CD14-positive monocyte (primary cell): ENCODE results near the gene HRH4. TPM values are rescaled to one million over a fixed set of nuclear protein-coding genes. Genes with fewer than 3 reads are reported as not detected.

ENCODE experiments used
- DNase-seq, 3 donors: peaks; one replicate each; pipeline ENCODE4 v3.0.0-alpha.2; 2011 to 2022
- H2AFZ ChIP-seq: 2 replicates; pipeline ENCODE4 v1.6.0; 2012; ENCODE audit warnings: mild to moderate bottlenecking, low read depth, low read length, inconsistent platforms; ENCODE audit not compliant: insufficient read depth, poor library complexity, severe bottlenecking
- H3K27ac ChIP-seq, 2 donors: 1 replicate in 1 of 2; 2 replicates in 1 of 2; pipeline ENCODE4 v1.5.1; 2012 to 2013; ENCODE audit warnings: low read length in 2 of 2, control low read depth in 1 of 2, inconsistent platforms in 1 of 2, low read depth in 1 of 2, mild to moderate bottlenecking in 1 of 2
- H3K27me3 ChIP-seq, 2 donors: one replicate each; pipeline versions ENCODE4 v1.6.0 to v1.6.1; 2011 to 2013; ENCODE audit warnings: low read length in 2 of 2; ENCODE audit not compliant: control insufficient read depth in 2 of 2, insufficient read depth in 2 of 2
- H3K36me3 ChIP-seq, 2 donors: replicated peaks in 1 of 2; 1 replicate in 1 of 2; 2 replicates in 1 of 2; pipeline versions ENCODE4 v1.5.1 to v1.6.1; 2012 to 2013; ENCODE audit warnings: low read length in 2 of 2, control low read depth in 1 of 2, inconsistent platforms in 1 of 2, mild to moderate bottlenecking in 1 of 2; ENCODE audit not compliant: insufficient read depth in 2 of 2, control insufficient read depth in 1 of 2
- H3K4me1 ChIP-seq, 2 donors: 1 replicate in 1 of 2; 2 replicates in 1 of 2; pipeline versions ENCODE4 v1.5.1 to v1.6.1; 2012 to 2013; ENCODE audit warnings: low read length in 2 of 2, control low read depth in 1 of 2, inconsistent platforms in 1 of 2, mild to moderate bottlenecking in 1 of 2, moderate library complexity in 1 of 2; ENCODE audit not compliant: insufficient read depth in 2 of 2, control insufficient read depth in 1 of 2
- H3K4me2 ChIP-seq: replicated peaks from 2 replicates; pipeline ENCODE3; 2012; ENCODE audit warnings: low read length, moderate library complexity, mild to moderate bottlenecking; ENCODE audit not compliant: poor library complexity, severe bottlenecking; ENCODE audit errors: extremely low read depth
- H3K4me3 ChIP-seq, 3 experiments: fragments of 200-600 bp in 1 of 3; sonication (generic) in 1 of 3; replicated peaks in 1 of 3; 1 replicate in 2 of 3; 2 replicates in 1 of 3; pipeline ENCODE4 v1.5.1; 2011 to 2013; ENCODE audit warnings: low read length in 3 of 3, mild to moderate bottlenecking in 3 of 3, control low read depth in 2 of 3, low read depth in 2 of 3, inconsistent platforms in 1 of 3, moderate library complexity in 1 of 3
- H3K79me2 ChIP-seq: 2 replicates; pipeline ENCODE4 v1.6.0; 2012; ENCODE audit warnings: mild to moderate bottlenecking, control low read depth, inconsistent platforms, low read length, moderate library complexity; ENCODE audit not compliant: insufficient read depth
- H3K9ac ChIP-seq: 2 replicates; pipeline ENCODE4 v1.6.0; 2017; ENCODE audit warnings: low read length, mild to moderate bottlenecking; ENCODE audit not compliant: insufficient read depth, poor library complexity, severe bottlenecking
- H3K9me3 ChIP-seq, 2 donors: replicated peaks in 1 of 2; 1 replicate in 1 of 2; 2 replicates in 1 of 2; pipeline versions ENCODE4 v1.5.1 to v1.6.1; 2012 to 2013; ENCODE audit warnings: low read length in 2 of 2, control low read depth in 1 of 2; ENCODE audit not compliant: control insufficient read depth in 1 of 2, insufficient read depth in 1 of 2
- H4K20me1 ChIP-seq: 2 replicates; pipeline ENCODE4 v1.6.0; 2012; ENCODE audit warnings: mild to moderate bottlenecking, low read length, control low read depth, moderate library complexity; ENCODE audit not compliant: insufficient read depth
- H3K27ac Mint-ChIP-seq, 7 donors: one replicate each; pipeline ENCODE4 v1.8.0; 2020; ENCODE audit warnings: mild to moderate bottlenecking in 7 of 7, mixed read lengths in 7 of 7, moderate library complexity in 6 of 7, inconsistent platforms in 2 of 7
- H3K27me3 Mint-ChIP-seq, 3 donors: one replicate each; pipeline ENCODE4 v1.8.0; 2021 to 2022; ENCODE audit warnings: low read depth in 3 of 3, mild to moderate bottlenecking in 3 of 3, mixed read lengths in 3 of 3, moderate library complexity in 3 of 3, inconsistent platforms in 1 of 3
- H3K36me3 Mint-ChIP-seq, 2 donors: one replicate each; pipeline ENCODE4 v1.8.0; 2020; ENCODE audit warnings: mixed read lengths in 2 of 2, inconsistent platforms in 1 of 2, mild to moderate bottlenecking in 1 of 2
- H3K4me1 Mint-ChIP-seq: one replicate; pipeline ENCODE4 v1.8.0; 2020; ENCODE audit warnings: mild to moderate bottlenecking, mixed read lengths
- H3K4me3 Mint-ChIP-seq, 2 donors: one replicate each; pipeline ENCODE4 v1.8.0; 2020; ENCODE audit warnings: mild to moderate bottlenecking in 2 of 2, mixed read lengths in 2 of 2, moderate library complexity in 1 of 2
- H3K9me3 Mint-ChIP-seq, 7 donors: one replicate each; pipeline ENCODE4 v1.8.0; 2020 to 2022; ENCODE audit warnings: mixed read lengths in 7 of 7, mild to moderate bottlenecking in 6 of 7, moderate library complexity in 6 of 7, inconsistent platforms in 2 of 7
- WGBS: methylation state at CpG from one replicate; pipeline ENCODE4 v1.1.5; 2013; ENCODE audit warnings: missing lambda C conversion rate; ENCODE audit not compliant: insufficient coverage; 5-methylcytosine and 5-hydroxymethylcytosine counted together
- intact Hi-C, 2 donors: fragments of 100-400 bp; cut with micrococcal nuclease; formaldehyde crosslinking; loops; one replicate each; pipeline versions ENCODE4 v1.15.0 to v1.15.1; 2023
- polyA plus RNA-seq, 3 donors: library from polyadenylated mRNA; depleted of rRNA in 1 of 3; unstranded in 2 of 3; stranded (reverse) in 1 of 3; fragments of 300-500 nt in 2 of 3; fragments of >200 nt in 1 of 3; fragmentation: Illumina TruSeq in 2 of 3; gene quantifications; 1 replicate in 2 of 3; 2 replicates in 1 of 3; pipeline ENCODE4 v1.2.3, GENCODE V29; 2012 to 2021
- TF ChIP-seq, protein P1 (sequence below): fragments of 200-600 bp; IDR thresholded peaks from one replicate; pipeline ENCODE4 v1.8.0; 2022; ENCODE audit warnings: antibody characterized with exemption, mild to moderate bottlenecking

The HRH4 gene
- polyA plus RNA-seq, 3 donors: 0.10 TPM; not detected in 2

DNA sequence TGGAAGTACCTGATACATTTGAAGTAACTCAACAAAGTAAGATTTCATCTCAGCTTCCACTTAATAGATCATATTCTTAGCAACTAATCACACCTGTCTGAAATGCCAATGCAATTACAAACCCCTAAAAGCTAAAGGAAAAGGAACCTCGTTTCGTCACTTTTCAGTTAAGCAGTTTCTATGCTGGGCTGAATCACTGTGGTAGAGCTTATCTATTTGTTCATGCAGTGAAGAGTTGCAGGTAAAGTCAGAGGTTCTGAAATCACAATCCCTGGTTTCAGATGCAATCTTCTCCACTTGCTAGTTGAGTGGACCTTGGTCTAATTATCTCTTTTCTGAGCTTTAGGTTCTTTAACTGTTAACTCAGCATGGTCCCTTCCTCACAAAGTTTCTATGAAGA, 6.3 kb downstream of the HRH4 start:
- Histone ChIP-seq H3K36me3 (no peaks in the 10 kb centered on the region), H3K27me3 (no peaks in the 10 kb centered on the region), H3K9ac (no peak overlapping the region), H3K9me3 (peaks cover 0 to 4% of the 10 kb centered on the region in 2 donors), H2AFZ (peak overlapping the region; percentile 6), H4K20me1 (no peaks in the 10 kb centered on the region), H3K4me3 (no peak overlapping the region), H3K4me2 (no peak overlapping the region), H3K79me2 (no peaks in the 10 kb centered on the region), H3K4me1 (peaks cover 31 to 36% of the 10 kb centered on the region in 2 donors), H3K27ac (no peak overlapping the region)
- Mint-ChIP-seq H3K27ac (no peak overlapping the region), H3K9me3 (peaks cover 0 to 13% (median 2%) of the 10 kb centered on the region in 7 donors), H3K4me1 (peaks cover 46% of the 10 kb centered on the region), H3K27me3 (peaks cover 0 to 3% (median 2%) of the 10 kb centered on the region in 3 donors), H3K4me3 (no peak overlapping the region), H3K36me3 (peaks cover 3 to 5% of the 10 kb centered on the region in 2 donors)
- TF ChIP-seq, protein P1, sequence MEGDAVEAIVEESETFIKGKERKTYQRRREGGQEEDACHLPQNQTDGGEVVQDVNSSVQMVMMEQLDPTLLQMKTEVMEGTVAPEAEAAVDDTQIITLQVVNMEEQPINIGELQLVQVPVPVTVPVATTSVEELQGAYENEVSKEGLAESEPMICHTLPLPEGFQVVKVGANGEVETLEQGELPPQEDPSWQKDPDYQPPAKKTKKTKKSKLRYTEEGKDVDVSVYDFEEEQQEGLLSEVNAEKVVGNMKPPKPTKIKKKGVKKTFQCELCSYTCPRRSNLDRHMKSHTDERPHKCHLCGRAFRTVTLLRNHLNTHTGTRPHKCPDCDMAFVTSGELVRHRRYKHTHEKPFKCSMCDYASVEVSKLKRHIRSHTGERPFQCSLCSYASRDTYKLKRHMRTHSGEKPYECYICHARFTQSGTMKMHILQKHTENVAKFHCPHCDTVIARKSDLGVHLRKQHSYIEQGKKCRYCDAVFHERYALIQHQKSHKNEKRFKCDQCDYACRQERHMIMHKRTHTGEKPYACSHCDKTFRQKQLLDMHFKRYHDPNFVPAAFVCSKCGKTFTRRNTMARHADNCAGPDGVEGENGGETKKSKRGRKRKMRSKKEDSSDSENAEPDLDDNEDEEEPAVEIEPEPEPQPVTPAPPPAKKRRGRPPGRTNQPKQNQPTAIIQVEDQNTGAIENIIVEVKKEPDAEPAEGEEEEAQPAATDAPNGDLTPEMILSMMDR: no peak
- intact Hi-C loops: no loop called here
- no CpG with 5 or more reads among the region's 2 CpGs for WGBS
- no peak for DNase-seq

DNA sequence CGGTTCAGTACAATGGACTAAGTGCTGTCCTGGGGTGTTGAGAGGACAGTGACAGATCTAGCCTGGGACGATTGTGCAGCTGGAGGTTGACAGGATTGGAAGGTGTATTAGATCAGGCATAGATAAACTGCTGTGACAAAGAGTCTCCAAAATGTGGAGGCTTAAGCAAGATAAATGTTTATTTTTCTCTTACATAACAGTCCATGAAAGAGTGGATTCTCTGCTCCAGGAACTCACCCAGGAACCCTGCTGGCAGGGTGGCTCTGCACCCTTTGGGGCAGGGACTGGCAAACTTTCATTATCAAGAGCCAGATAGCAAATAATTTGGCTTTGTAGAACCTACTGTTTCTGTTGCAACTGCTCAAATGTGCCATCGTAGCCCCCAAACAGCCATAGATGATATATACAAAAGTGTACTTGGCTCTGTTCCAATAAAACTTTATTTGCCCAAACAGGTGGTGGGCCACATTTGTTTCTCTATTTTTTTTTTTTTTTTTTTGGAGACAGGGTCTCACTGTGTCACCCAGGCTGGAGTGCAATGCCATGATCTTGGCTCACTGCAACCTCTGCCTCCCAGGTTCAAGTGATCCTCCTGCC, 9.7 kb downstream of the HRH4 start:
- H3K9me3 ChIP-seq: no peaks in the 10 kb centered on the region
- peaks cover 0 to 5% (median 2%) of the 10 kb centered on the region in 7 donors for H3K9me3 Mint-ChIP-seq
- no peak overlapping the region for H3K4me3 Mint-ChIP-seq
- H3K4me1 Mint-ChIP-seq: peaks cover 36% of the 10 kb centered on the region
- no peaks in the 10 kb centered on the region for H3K36me3 ChIP-seq
- no peak for DNase-seq
- peaks cover 0 to 2% (median 1%) of the 10 kb centered on the region in 3 donors for H3K27me3 Mint-ChIP-seq
- H3K9ac ChIP-seq: no peak overlapping the region
- peaks cover 21 to 26% of the 10 kb centered on the region in 2 donors for H3K4me1 ChIP-seq
- no peak overlapping the region for H3K27ac Mint-ChIP-seq
- H3K36me3 Mint-ChIP-seq: peaks cover 3 to 5% of the 10 kb centered on the region in 2 donors
- H3K27me3 ChIP-seq: no peaks in the 10 kb centered on the region
- 91% methylated on average over 3 of the region's 3 CpGs for WGBS
- H2AFZ ChIP-seq: no peak overlapping the region
- no peaks in the 10 kb centered on the region for H3K79me2 ChIP-seq
- intact Hi-C loops: loop anchor here in 1 of 2 donors (10.0 kb wide), 1 partner anchor 65 kb away; no protein-coding TSS in a partner anchor
- no peak overlapping the region for H3K27ac ChIP-seq
- H3K4me2 ChIP-seq: no peak overlapping the region
- TF ChIP-seq, protein P1: no peak
- no peak overlapping the region for H3K4me3 ChIP-seq
- H4K20me1 ChIP-seq: no peaks in the 10 kb centered on the region
